Measurements from ENCODE around the gene EID2B. TPM values are rescaled to one million over a fixed set of nuclear protein-coding genes. Genes with fewer than 3 reads are reported as not detected.

The EID2B gene
- total RNA-seq, 1 experiment from 2014 or later, result 2.2 TPM

DNA sequence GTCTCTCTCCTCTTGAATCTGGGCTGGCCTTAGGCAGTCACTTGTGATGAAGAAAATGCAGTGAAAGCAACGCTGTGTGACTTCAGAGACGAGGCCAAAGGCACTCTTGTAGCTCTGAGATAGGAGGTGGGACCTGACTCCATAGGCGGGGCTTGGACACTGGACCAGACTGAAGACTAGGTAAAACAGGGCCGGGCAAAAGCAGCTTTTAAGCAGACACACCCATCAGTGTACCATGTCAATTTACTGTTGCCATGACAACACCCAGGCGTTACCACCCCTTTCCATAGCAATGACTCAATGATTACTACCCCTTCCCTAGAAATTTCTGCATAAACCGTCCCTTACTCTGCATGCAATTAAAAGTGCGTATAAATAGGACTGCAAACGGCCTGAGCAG is 13.9 kb upstream of the EID2B start:
- H3K4me3 Mint-ChIP-seq, result no peak overlapping the region
- no peak overlapping the region for H3K27ac Mint-ChIP-seq
- H3K9ac ChIP-seq (ENCODE audit: extremely low read depth, insufficient read length, low read length), result no peak overlapping the region

More for the DNA sequence above, 13.9 kb upstream of the EID2B start:
- peak; percentile 34 for DNase-seq
- no peaks in the 10 kb centered on the region for H4K20me1 ChIP-seq (ENCODE audit: control insufficient read depth, insufficient read depth, insufficient read length)
- no peak overlapping the region for H4K91ac ChIP-seq (ENCODE audit: insufficient read length, low read depth, low read length)
- no peak overlapping the region for H2BK12ac ChIP-seq (ENCODE audit: insufficient read length, low read depth, low read length)
- H3K23ac ChIP-seq (ENCODE audit: insufficient read length, low read depth, low read length), result no peak overlapping the region
- Mint-ChIP-seq H3K9me3 (no peaks in the 10 kb centered on the region), H3K36me3 (ENCODE audit: insufficient read depth in 1 of 3, low read depth in 3 of 3) (no peaks in the 10 kb centered on the region), H3K27me3 (ENCODE audit: low read depth) (peaks cover 4% of the 10 kb centered on the region), H3K4me1 (peaks cover 9 to 12% of the 10 kb centered on the region in 2 experiments)
- H2BK15ac ChIP-seq (ENCODE audit: low read depth, low read length), result no peak overlapping the region
- H3K27ac ChIP-seq (ENCODE audit: insufficient read length, low read depth, low read length), result no peak overlapping the region
- H2BK20ac ChIP-seq (ENCODE audit: low read depth, low read length, poor library complexity, severe bottlenecking), result no peak overlapping the region
- TF ChIP-seq, protein P1, sequence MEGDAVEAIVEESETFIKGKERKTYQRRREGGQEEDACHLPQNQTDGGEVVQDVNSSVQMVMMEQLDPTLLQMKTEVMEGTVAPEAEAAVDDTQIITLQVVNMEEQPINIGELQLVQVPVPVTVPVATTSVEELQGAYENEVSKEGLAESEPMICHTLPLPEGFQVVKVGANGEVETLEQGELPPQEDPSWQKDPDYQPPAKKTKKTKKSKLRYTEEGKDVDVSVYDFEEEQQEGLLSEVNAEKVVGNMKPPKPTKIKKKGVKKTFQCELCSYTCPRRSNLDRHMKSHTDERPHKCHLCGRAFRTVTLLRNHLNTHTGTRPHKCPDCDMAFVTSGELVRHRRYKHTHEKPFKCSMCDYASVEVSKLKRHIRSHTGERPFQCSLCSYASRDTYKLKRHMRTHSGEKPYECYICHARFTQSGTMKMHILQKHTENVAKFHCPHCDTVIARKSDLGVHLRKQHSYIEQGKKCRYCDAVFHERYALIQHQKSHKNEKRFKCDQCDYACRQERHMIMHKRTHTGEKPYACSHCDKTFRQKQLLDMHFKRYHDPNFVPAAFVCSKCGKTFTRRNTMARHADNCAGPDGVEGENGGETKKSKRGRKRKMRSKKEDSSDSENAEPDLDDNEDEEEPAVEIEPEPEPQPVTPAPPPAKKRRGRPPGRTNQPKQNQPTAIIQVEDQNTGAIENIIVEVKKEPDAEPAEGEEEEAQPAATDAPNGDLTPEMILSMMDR (conservative IDR thresholded peaks at IDR 0.05), result no peak
- no peak overlapping the region for H3K4ac ChIP-seq (ENCODE audit: low read depth, low read length)
- no peak overlapping the region for H3T11ph ChIP-seq (ENCODE audit: low read length)
- no peak overlapping the region for H3K4me2 ChIP-seq (ENCODE audit: insufficient read depth, insufficient read length, low read length)
- H3K27me3 ChIP-seq (ENCODE audit: insufficient read depth, low read length), result no peaks in the 10 kb centered on the region
- WGBS (ENCODE audit: extremely low coverage, insufficient read length, low lambda C conversion rate), result no CpG with 5 or more reads among the region's 8 CpGs
- H3K79me1 ChIP-seq (ENCODE audit: insufficient read depth, low read depth, low read length, poor library complexity, severe bottlenecking), result no peaks in the 10 kb centered on the region
- H3K56ac ChIP-seq (ENCODE audit: insufficient read length, low read depth, low read length), result no peak overlapping the region
- H4K8ac ChIP-seq (replicated peaks; ENCODE audit: insufficient read length, low read depth, low read length), result no peak overlapping the region
- H3K23me2 ChIP-seq (ENCODE audit: insufficient read length, low read depth, low read length, poor library complexity, severe bottlenecking), result no peaks in the 10 kb centered on the region
- H2BK120ac ChIP-seq (ENCODE audit: low read depth, low read length, poor library complexity, severe bottlenecking), result no peak overlapping the region
- H3K9me3 ChIP-seq (ENCODE audit: control insufficient read depth, low read depth, low read length), result no peaks in the 10 kb centered on the region
- no peak overlapping the region for H2AFZ ChIP-seq (ENCODE audit: low read length)
- H3K18ac ChIP-seq (ENCODE audit: insufficient read length, low read depth, low read length), result no peak overlapping the region
- no peak overlapping the region for H4K5ac ChIP-seq (ENCODE audit: insufficient read length, low read depth, low read length)
- H3K79me2 ChIP-seq (ENCODE audit: insufficient read depth, low read length), result no peaks in the 10 kb centered on the region
- H3K4me1 ChIP-seq (ENCODE audit: insufficient read depth, low read length), result peaks cover 3% of the 10 kb centered on the region; the same call in 1 of the 2 replicates
- H2AK5ac ChIP-seq (ENCODE audit: insufficient read length, low read length), result no peak overlapping the region
- no peak overlapping the region for H3K14ac ChIP-seq (ENCODE audit: insufficient read depth, low read length)
- no peak overlapping the region for H2BK5ac ChIP-seq (ENCODE audit: insufficient read length, low read length)
